HepG2 (cell line): Measurements from ENCODE around the gene ZNF670. TPM values are rescaled to one million over a fixed set of nuclear protein-coding genes. Genes with fewer than 3 reads are reported as not detected.

Experiments used
- NR2C2 ChIP-seq: sonication (generic); formaldehyde crosslinking; IDR thresholded peaks from 2 replicates; pipeline ENCODE4 v1.4.0; 2020; ENCODE audit warnings: missing genetic modification reagents, mild to moderate bottlenecking, moderate library complexity, borderline replicate concordance
- POLR2A ChIP-seq, 2 experiments: IDR thresholded peaks; 2 replicates each; pipeline ENCODE4 v1.6.1; 2011; ENCODE audit warnings: low read depth in 2 of 2, low read length in 2 of 2, mild to moderate bottlenecking in 1 of 2, moderate library complexity in 1 of 2; ENCODE audit not compliant: insufficient read depth in 1 of 2
- SMAD1 ChIP-seq: sonication (generic); formaldehyde crosslinking; IDR thresholded peaks from 2 replicates; pipeline ENCODE4 v1.4.0; 2020; ENCODE audit warnings: missing genetic modification reagents, low read depth, mild to moderate bottlenecking, borderline replicate concordance
- SOX6 ChIP-seq, 2 experiments: fragments of 450-650 bp in 1 of 2; sonication (generic) in 1 of 2; formaldehyde crosslinking in 1 of 2; IDR thresholded peaks; 2 replicates each; pipeline versions ENCODE4 v1.4.0 to v1.6.1; 2017 to 2020; ENCODE audit warnings: antibody characterized with exemption in 1 of 2, mild to moderate bottlenecking in 1 of 2, missing genetic modification reagents in 1 of 2
- TEAD3 ChIP-seq: optimal IDR thresholded peaks from 2 replicates; pipeline ENCODE3; 2016; ENCODE audit warnings: borderline replicate concordance
- ZBTB20 ChIP-seq: sonication (generic); formaldehyde crosslinking; IDR thresholded peaks from 2 replicates; pipeline ENCODE4 v1.8.1; 2023; ENCODE audit warnings: missing genetic modification reagents, low read depth, mild to moderate bottlenecking, borderline replicate concordance
- ZFP90 ChIP-seq: sonication (generic); formaldehyde crosslinking; IDR thresholded peaks from 2 replicates; pipeline ENCODE4 v1.8.0; 2022; ENCODE audit warnings: missing genetic modification reagents, mild to moderate bottlenecking, inconsistent platforms, borderline replicate concordance
- ZNF24 ChIP-seq: fragments of 450-650 bp; IDR thresholded peaks from 2 replicates; pipeline ENCODE4 v1.6.1; 2017; ENCODE audit warnings: antibody characterized with exemption, mild to moderate bottlenecking
- ZNF317 ChIP-seq: sonication (generic); formaldehyde crosslinking; IDR thresholded peaks from 2 replicates; pipeline ENCODE4 v1.5.0; 2020; ENCODE audit warnings: mild to moderate bottlenecking, missing genetic modification reagents
- ZNF34 ChIP-seq: sonication (generic); formaldehyde crosslinking; IDR thresholded peaks from 2 replicates; pipeline ENCODE4 v1.4.0; 2020; ENCODE audit warnings: mild to moderate bottlenecking, missing genetic modification reagents, borderline replicate concordance
- ZNF556 ChIP-seq: sonication (generic); formaldehyde crosslinking; IDR thresholded peaks from 2 replicates; pipeline ENCODE4 v1.4.0; 2020; ENCODE audit warnings: mild to moderate bottlenecking, missing genetic modification reagents, borderline replicate concordance
- ZNF607 ChIP-seq: sonication (generic); formaldehyde crosslinking; IDR thresholded peaks from 2 replicates; pipeline ENCODE4 v1.5.1; 2020; ENCODE audit warnings: missing genetic modification reagents, mild to moderate bottlenecking, borderline replicate concordance
- polyA plus RNA-seq, 8 experiments: library from polyadenylated mRNA; depleted of rRNA in 3 of 8; stranded (reverse) in 7 of 8; unstranded in 1 of 8; fragments of >200 nt; fragmentation: Illumina TruSeq in 4 of 8; extraction: Trizol in 4 of 8; gene quantifications; 2 replicates each; pipeline versions ENCODE4 v1.2.1 to v1.2.3, GENCODE V29; 2011 to 2016; ENCODE audit warnings: low read depth in 4 of 8, missing spikeins in 1 of 8, mixed read lengths in 1 of 8; ENCODE audit not compliant: insufficient read depth in 1 of 8
- total RNA-seq, 5 experiments: library from RNA; depleted of rRNA; stranded (reverse); fragments of >200 nt; fragmentation: Illumina TruSeq; extraction: Trizol; gene quantifications; 2 replicates each; pipeline ENCODE4 v1.2.3, GENCODE V29; 2016; ENCODE audit warnings: low read depth in 1 of 5
- TF ChIP-seq, protein P1 (sequence below): sonication (generic); formaldehyde crosslinking; IDR thresholded peaks from 2 replicates; pipeline ENCODE4 v1.4.0; 2020; ENCODE audit warnings: low read depth, missing genetic modification reagents
- TF ChIP-seq, protein P2 (sequence below), 2 experiments: sonication (generic) in 1 of 2; formaldehyde crosslinking in 1 of 2; IDR thresholded peaks; 2 replicates each; pipeline versions ENCODE4 v1.6.1 to v1.9.0; 2014 to 2022; ENCODE audit warnings: antibody characterized with exemption in 1 of 2, borderline replicate concordance in 1 of 2, inconsistent platforms in 1 of 2, low read depth in 1 of 2, missing genetic modification reagents in 1 of 2
- TF ChIP-seq, protein P3 (sequence below): sonication (generic); formaldehyde crosslinking; IDR thresholded peaks from 2 replicates; pipeline ENCODE4 v1.5.0; 2020; ENCODE audit warnings: mild to moderate bottlenecking, missing genetic modification reagents

Gene ZNF670
- total and polyA plus RNA-seq, 2 of the 13 experiments (the other 11 are each of a cell fraction or from before 2014, with no cell fraction given) = 4.2 to 10.9 TPM

DNA sequence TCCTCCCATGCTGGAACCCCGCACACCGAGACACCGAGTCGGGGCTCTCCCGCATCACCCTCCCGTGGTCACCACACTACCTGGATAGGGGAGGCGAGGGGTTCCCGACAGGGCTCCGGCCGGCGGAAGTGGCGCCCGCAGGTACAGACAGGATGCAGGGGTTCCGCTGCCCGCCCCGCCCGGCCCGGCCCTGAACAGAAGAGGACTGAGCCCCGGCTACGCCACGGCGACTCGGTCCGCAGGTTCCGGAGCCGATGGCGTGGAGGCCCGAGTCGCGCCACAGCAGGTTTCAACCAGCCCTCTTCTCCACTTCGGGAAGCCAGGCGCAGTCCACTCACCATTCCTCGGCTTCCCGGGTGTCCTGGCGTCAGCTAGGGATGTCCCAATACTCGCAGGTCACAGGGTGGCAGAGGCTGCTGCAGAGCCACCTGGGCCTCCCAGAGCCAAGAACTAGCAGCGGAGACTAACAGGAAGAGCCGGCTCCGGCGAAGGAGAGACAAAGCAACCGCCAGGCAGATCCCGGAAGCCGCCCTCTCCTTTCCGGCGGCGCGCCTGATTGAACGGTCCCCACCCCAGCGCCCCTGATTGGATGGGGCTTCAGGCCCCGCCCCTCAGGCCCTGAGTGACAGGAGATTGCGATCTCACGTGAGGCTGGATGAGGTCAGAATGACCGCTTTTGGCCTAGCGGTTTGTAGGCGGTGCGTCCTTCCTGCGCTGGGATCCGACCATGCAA is 25.4 kb upstream of the ZNF670 start, which contains the start of gene ZNF669 (continued):
- TF ChIP-seq, protein P1, sequence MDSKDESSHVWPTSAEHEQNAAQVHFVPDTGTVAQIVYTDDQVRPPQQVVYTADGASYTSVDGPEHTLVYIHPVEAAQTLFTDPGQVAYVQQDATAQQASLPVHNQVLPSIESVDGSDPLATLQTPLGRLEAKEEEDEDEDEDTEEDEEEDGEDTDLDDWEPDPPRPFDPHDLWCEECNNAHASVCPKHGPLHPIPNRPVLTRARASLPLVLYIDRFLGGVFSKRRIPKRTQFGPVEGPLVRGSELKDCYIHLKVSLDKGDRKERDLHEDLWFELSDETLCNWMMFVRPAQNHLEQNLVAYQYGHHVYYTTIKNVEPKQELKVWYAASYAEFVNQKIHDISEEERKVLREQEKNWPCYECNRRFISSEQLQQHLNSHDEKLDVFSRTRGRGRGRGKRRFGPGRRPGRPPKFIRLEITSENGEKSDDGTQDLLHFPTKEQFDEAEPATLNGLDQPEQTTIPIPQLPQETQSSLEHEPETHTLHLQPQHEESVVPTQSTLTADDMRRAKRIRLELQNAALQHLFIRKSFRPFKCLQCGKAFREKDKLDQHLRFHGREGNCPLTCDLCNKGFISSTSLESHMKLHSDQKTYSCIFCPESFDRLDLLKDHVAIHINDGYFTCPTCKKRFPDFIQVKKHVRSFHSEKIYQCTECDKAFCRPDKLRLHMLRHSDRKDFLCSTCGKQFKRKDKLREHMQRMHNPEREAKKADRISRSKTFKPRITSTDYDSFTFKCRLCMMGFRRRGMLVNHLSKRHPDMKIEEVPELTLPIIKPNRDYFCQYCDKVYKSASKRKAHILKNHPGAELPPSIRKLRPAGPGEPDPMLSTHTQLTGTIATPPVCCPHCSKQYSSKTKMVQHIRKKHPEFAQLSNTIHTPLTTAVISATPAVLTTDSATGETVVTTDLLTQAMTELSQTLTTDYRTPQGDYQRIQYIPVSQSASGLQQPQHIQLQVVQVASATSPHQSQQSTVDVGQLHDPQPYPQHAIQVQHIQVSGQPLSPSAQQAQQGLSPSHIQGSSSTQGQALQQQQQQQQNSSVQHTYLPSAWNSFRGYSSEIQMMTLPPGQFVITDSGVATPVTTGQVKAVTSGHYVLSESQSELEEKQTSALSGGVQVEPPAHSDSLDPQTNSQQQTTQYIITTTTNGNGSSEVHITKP (CRISPR knock-in tag) = 0 out of 2 replicates have a peak, but pooled peaks have one; percentile 71
- TF ChIP-seq ZNF556 (CRISPR knock-in tag) (no peak), ZFP90 (CRISPR knock-in tag) (peak; percentile 28; the same call in 1 of the 2 replicates), TEAD3 (CRISPR knock-in tag) (no peak), ZNF317 (CRISPR knock-in tag) (peak; percentile 65; the same call in 1 of the 2 replicates), ZNF607 (CRISPR knock-in tag) (peak; percentile 77; the same call in 1 of the 2 replicates), POLR2A (IDR thresholded peaks at IDR 0.05; ENCODE audit: insufficient read depth in 1 of 2, low read depth in 2 of 2, low read length in 2 of 2) (peak; percentile 87 to 96), SMAD1 (CRISPR knock-in tag) (peak; percentile 50; the same call in 1 of the 2 replicates), NR2C2 (peak; percentile 60; the same call in 1 of the 2 replicates), ZNF24 (no peak), SOX6 (IDR thresholded peaks at IDR 0.05) (no peak), SOX6 (CRISPR knock-in tag; IDR thresholded peaks at IDR 0.05) (peak; percentile 64; the same call in 1 of the 2 replicates), ZNF34 (CRISPR knock-in tag) (no peak), ZBTB20 (CRISPR knock-in tag) (no peak)
- TF ChIP-seq, protein P2, sequence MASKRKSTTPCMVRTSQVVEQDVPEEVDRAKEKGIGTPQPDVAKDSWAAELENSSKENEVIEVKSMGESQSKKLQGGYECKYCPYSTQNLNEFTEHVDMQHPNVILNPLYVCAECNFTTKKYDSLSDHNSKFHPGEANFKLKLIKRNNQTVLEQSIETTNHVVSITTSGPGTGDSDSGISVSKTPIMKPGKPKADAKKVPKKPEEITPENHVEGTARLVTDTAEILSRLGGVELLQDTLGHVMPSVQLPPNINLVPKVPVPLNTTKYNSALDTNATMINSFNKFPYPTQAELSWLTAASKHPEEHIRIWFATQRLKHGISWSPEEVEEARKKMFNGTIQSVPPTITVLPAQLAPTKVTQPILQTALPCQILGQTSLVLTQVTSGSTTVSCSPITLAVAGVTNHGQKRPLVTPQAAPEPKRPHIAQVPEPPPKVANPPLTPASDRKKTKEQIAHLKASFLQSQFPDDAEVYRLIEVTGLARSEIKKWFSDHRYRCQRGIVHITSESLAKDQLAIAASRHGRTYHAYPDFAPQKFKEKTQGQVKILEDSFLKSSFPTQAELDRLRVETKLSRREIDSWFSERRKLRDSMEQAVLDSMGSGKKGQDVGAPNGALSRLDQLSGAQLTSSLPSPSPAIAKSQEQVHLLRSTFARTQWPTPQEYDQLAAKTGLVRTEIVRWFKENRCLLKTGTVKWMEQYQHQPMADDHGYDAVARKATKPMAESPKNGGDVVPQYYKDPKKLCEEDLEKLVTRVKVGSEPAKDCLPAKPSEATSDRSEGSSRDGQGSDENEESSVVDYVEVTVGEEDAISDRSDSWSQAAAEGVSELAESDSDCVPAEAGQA (IDR thresholded peaks at IDR 0.05; ENCODE audit: low read depth) = no peak
- TF ChIP-seq, protein P2 (CRISPR knock-in tag; IDR thresholded peaks at IDR 0.05; ENCODE audit: borderline replicate concordance) = no peak
- TF ChIP-seq, protein P3, sequence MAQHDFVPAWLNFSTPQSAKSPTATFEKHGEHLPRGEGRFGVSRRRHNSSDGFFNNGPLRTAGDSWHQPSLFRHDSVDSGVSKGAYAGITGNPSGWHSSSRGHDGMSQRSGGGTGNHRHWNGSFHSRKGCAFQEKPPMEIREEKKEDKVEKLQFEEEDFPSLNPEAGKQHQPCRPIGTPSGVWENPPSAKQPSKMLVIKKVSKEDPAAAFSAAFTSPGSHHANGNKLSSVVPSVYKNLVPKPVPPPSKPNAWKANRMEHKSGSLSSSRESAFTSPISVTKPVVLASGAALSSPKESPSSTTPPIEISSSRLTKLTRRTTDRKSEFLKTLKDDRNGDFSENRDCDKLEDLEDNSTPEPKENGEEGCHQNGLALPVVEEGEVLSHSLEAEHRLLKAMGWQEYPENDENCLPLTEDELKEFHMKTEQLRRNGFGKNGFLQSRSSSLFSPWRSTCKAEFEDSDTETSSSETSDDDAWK (CRISPR knock-in tag) = no peak
